Measurements from ENCODE around the gene GRHL1. TPM values are rescaled to one million over a fixed set of nuclear protein-coding genes. Genes with fewer than 3 reads are reported as not detected.
A peak's percentile ranks its signal among the peaks of the same experiment; 100 is the strongest.

Gene GRHL1
- total RNA-seq, 1 donor from 2014 or later = 0.43 TPM

DNA sequence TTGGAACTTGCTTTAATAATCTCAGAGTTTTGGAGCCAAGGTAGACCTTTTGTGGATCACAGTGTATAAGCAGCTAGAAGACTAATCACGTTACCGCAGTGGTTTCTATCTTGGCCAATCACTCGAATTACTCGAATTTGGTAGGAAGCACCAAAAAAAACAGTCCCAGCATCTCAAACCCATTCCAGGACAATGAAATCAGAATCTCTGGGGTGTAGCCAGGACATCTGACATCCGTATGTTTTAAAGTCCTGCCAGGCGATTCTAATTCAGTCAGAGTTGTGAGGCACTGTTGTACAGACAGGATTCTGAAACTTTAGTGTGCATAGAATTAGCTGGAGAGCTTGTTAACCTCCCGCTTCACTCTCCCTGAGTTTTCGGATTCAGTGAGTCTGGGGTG, 30.8 kb downstream of the GRHL1 start:
- H3K36me3 ChIP-seq = no peaks in the 10 kb centered on the region
- H3K4me3 ChIP-seq = no peak overlapping the region
- intact Hi-C loops (cut with DNase I) = no loop called here
- DNase-seq (ENCODE audit: low spot score in 2 of 2) = peak in 1 of 2 donors; percentile 75
- TF ChIP-seq CTCF (IDR thresholded peaks at IDR 0.05) = no peak
- H3K9me3 ChIP-seq = no peaks in the 10 kb centered on the region
- peaks cover 9 to 24% of the 10 kb centered on the region in 2 donors for H3K4me1 ChIP-seq
- H3K27me3 ChIP-seq = no peaks in the 10 kb centered on the region
- H3K27ac ChIP-seq = peak overlapping the region in 1 of 2 donors; percentile 10

DNA sequence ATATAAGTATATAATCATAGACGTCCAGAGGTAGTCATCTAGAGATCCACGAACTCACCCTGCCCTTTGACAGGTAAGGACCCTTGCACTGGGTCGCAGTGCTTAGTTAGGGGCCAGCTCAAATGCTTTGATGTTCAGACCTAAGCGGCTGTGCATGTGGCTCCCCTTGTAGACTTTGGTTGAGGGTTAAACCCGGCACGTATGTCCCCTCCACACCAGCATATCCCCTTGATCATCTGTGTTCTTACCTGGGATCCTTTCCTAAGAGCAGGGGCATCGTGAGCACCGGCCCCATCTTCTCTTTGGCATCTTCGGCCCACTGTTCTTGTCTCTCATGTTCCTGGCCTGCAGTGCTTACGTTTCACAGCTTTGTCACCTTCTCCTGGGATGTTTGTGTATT, 31.4 kb downstream of the GRHL1 start:
- H3K9me3 ChIP-seq = no peaks in the 10 kb centered on the region
- H3K4me3 ChIP-seq = no peak overlapping the region
- H3K27ac ChIP-seq = no peak overlapping the region
- no peaks in the 10 kb centered on the region for H3K36me3 ChIP-seq
- DNase-seq (ENCODE audit: low spot score in 2 of 2) = no peak
- no peak for TF ChIP-seq CTCF (IDR thresholded peaks at IDR 0.05)
- intact Hi-C loops (cut with DNase I) = no loop called here
- H3K4me1 ChIP-seq = peaks cover 9 to 24% of the 10 kb centered on the region in 2 donors
- no peaks in the 10 kb centered on the region for H3K27me3 ChIP-seq

- intact Hi-C loops (cut with DNase I) = loop anchor here (1.0 to 2.0 kb wide), 4 partner anchors 23 to 65 kb away; partner anchors contain the start of gene GRHL1
Observed at GRCh38 chr2:9983401-9984216, 32.1 kb downstream of the GRHL1 start.

DNA sequence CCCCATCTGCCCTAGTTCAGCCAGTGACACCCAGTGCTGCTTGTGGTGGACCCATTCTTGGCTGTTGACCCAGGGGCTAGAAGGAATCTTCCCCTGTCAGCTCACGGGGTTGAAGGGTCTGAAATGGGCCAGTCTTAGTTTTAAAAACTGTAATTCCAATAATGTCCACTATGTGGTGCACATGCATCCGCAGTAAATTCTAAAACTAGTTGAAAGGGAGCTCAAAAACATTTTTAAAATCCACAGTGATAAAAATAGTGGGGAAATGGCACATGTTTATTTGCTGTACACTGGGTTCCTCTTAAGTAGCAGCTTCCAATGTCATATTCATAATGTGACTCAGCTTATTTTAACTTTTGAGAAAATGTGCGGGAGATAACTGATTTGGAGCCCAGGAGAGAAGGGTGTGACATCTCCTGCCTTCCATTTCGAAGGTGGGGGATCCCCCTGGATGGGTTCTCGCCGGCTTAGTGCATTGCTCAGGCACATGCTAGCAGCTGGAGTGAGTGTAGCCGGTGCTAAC, 32.8 kb downstream of the GRHL1 start:
- H3K27me3 ChIP-seq = no peaks in the 10 kb centered on the region
- no peak overlapping the region for H3K4me3 ChIP-seq
- intact Hi-C loops (cut with DNase I) = loop anchor here (1.0 to 2.0 kb wide), 4 partner anchors 23 to 64 kb away; partner anchors contain the start of gene GRHL1
- TF ChIP-seq CTCF (IDR thresholded peaks at IDR 0.05) = peak; percentile 80 to 87 (median 83)
- no peak for DNase-seq (ENCODE audit: low spot score in 2 of 2)
- peaks cover 9 to 24% of the 10 kb centered on the region in 2 donors for H3K4me1 ChIP-seq
- H3K9me3 ChIP-seq = no peaks in the 10 kb centered on the region
- H3K27ac ChIP-seq = peak overlapping the region; percentile 65 to 76
- H3K36me3 ChIP-seq = no peaks in the 10 kb centered on the region

More at GRCh38 chr2:9983401-9984216, 32.1 kb downstream of the GRHL1 start:
- Histone ChIP-seq H3K9me3 (no peaks in the 10 kb centered on the region), H3K4me3 (no peak overlapping the region), H3K27ac (peak overlapping the region in 1 of 2 donors; percentile 76), H3K4me1 (peaks cover 9 to 24% of the 10 kb centered on the region in 2 donors), H3K36me3 (no peaks in the 10 kb centered on the region), H3K27me3 (no peaks in the 10 kb centered on the region)
- TF ChIP-seq CTCF (IDR thresholded peaks at IDR 0.05) = no peak
- DNase-seq (ENCODE audit: low spot score in 2 of 2) = no peak

GRCh38 chr2:9984871-9985480, 33.5 kb downstream of the GRHL1 start:
- intact Hi-C loops (cut with DNase I) = loop anchor here (1.0 to 5.0 kb wide), 6 partner anchors 22 to 422 kb away; partner anchors contain the start of gene GRHL1
- TF ChIP-seq CTCF (IDR thresholded peaks at IDR 0.05) = no peak
- Histone ChIP-seq H3K4me3 (no peak overlapping the region), H3K36me3 (no peaks in the 10 kb centered on the region), H3K4me1 (peaks cover 9 to 24% of the 10 kb centered on the region in 2 donors), H3K27me3 (no peaks in the 10 kb centered on the region), H3K27ac (peak overlapping the region; percentile 65 to 76), H3K9me3 (no peaks in the 10 kb centered on the region)
- no peak for DNase-seq (ENCODE audit: low spot score in 2 of 2)

All from ascending aorta (tissue), 2 donors.